HEK293 (cell line): ENCODE data around the gene IFNL4.

Experiments
- CTCF ChIA-PET: fragments of 350-600 bp; formaldehyde crosslinking; extraction: SDS; loops from one replicate; lab custom pipeline; 2021; ENCODE audit warnings: antibody characterized with exemption; lab: Yijun Ruan, JAX
- POLR2A ChIA-PET: fragments of 300-600 bp; formaldehyde crosslinking; extraction: SDS; loops from one replicate; lab custom pipeline; 2020; ENCODE audit warnings: antibody characterized with exemption, inconsistent platforms; lab: Yijun Ruan, JAX
- H3K27ac ChIP-seq: fragments of 200-500 bp; sonication (Bioruptor generic); 2 replicates; pipeline ENCODE4 v1.5.1; 2014; ENCODE audit warnings: low read depth, low read length, control low read depth, inconsistent platforms; ENCODE audit errors: extremely low read depth
- H3K36me3 ChIP-seq, 2 experiments: fragments of 200-500 bp in 1 of 2; sonication (Bioruptor generic) in 1 of 2; 1 replicate in 1 of 2; 2 replicates in 1 of 2; pipeline ENCODE4 v1.5.1; 2014 to 2017; ENCODE audit warnings: inconsistent platforms in 2 of 2, low read length in 2 of 2; ENCODE audit not compliant: control insufficient read depth in 2 of 2, insufficient read depth in 1 of 2
- H3K4me1 ChIP-seq: fragments of 200-500 bp; sonication (Bioruptor generic); 2 replicates; pipeline ENCODE4 v1.5.1; 2014; ENCODE audit warnings: mild to moderate bottlenecking, low read length, inconsistent platforms; ENCODE audit not compliant: control insufficient read depth, insufficient read depth
- H3K4me3 ChIP-seq: 2 replicates; pipeline ENCODE4 v1.5.1; 2011; ENCODE audit warnings: low read depth, mild to moderate bottlenecking, control low read depth, low read length, moderate library complexity
- H3K9me3 ChIP-seq: fragments of 200-500 bp; sonication (Bioruptor generic); 2 replicates; pipeline ENCODE4 v1.5.1; 2014; ENCODE audit warnings: low read depth, low read length, inconsistent platforms; ENCODE audit not compliant: control insufficient read depth, insufficient read depth
- BCL6B ChIP-seq: fragments of 450-650 bp; formaldehyde crosslinking; IDR thresholded peaks from 2 replicates; pipeline ENCODE4 v1.5.1; 2017; ENCODE audit warnings: missing biosample characterization, missing genetic modification characterization
- ELK4 ChIP-seq: IDR thresholded peaks from 2 replicates; pipeline ENCODE4 v1.6.1; 2011; ENCODE audit warnings: mild to moderate bottlenecking, low read depth, low read length, borderline replicate concordance
- KLF7 ChIP-seq: fragments of 450-650 bp; formaldehyde crosslinking; IDR thresholded peaks from 2 replicates; pipeline ENCODE4 v1.5.1; 2016; ENCODE audit warnings: missing biosample characterization, missing genetic modification characterization, borderline replicate concordance
- MEIS1 ChIP-seq: sonication (generic); formaldehyde crosslinking; IDR thresholded peaks from 2 replicates; pipeline ENCODE4 v1.8.1; 2022; ENCODE audit warnings: missing genetic modification reagents, mild to moderate bottlenecking, borderline replicate concordance
- TCF7L2 ChIP-seq: IDR thresholded peaks from 2 replicates; pipeline ENCODE4 v1.6.1; 2011; ENCODE audit warnings: low read depth, mild to moderate bottlenecking, inconsistent platforms, low read length, moderate library complexity, borderline replicate concordance
- YY2 ChIP-seq: fragments of 450-650 bp; formaldehyde crosslinking; IDR thresholded peaks from 2 replicates; pipeline ENCODE4 v1.5.1; 2016; ENCODE audit warnings: missing biosample characterization, missing genetic modification characterization
- ZNF366 ChIP-seq: fragments of 450-650 bp; formaldehyde crosslinking; conservative IDR thresholded peaks from 2 replicates; pipeline ENCODE4 v1.5.1; 2016; ENCODE audit warnings: missing biosample characterization, missing genetic modification characterization
- ZNF416 ChIP-seq: fragments of 450-650 bp; formaldehyde crosslinking; IDR thresholded peaks from 2 replicates; pipeline ENCODE4 v1.5.1; 2016; ENCODE audit warnings: missing biosample characterization, missing genetic modification characterization
- ZNF426 ChIP-seq: fragments of 450-650 bp; formaldehyde crosslinking; IDR thresholded peaks from 2 replicates; pipeline ENCODE4 v1.5.1; 2017; ENCODE audit warnings: missing biosample characterization, missing genetic modification characterization, mild to moderate bottlenecking, inconsistent platforms, moderate library complexity
- ZNF529 ChIP-seq: fragments of 450-650 bp; formaldehyde crosslinking; IDR thresholded peaks from 2 replicates; pipeline ENCODE4 v1.5.1; 2017; ENCODE audit warnings: missing genetic modification characterization, missing biosample characterization; ENCODE audit not compliant: insufficient replicate concordance
- ZNF561 ChIP-seq: fragments of 450-650 bp; IDR thresholded peaks from 2 replicates; pipeline ENCODE4 v1.5.1; 2018; ENCODE audit warnings: missing biosample characterization, missing genetic modification characterization, borderline replicate concordance
- ZNF580 ChIP-seq: fragments of 450-650 bp; formaldehyde crosslinking; IDR thresholded peaks from 2 replicates; pipeline ENCODE4 v1.5.1; 2016; ENCODE audit warnings: missing biosample characterization, missing genetic modification characterization
- ZNF596 ChIP-seq: fragments of 450-650 bp; IDR thresholded peaks from 2 replicates; pipeline ENCODE4 v1.5.0; 2018; ENCODE audit warnings: missing biosample characterization, mild to moderate bottlenecking, missing genetic modification characterization, moderate library complexity
- ZNF747 ChIP-seq: fragments of 450-650 bp; formaldehyde crosslinking; IDR thresholded peaks from 2 replicates; pipeline ENCODE4 v1.5.1; 2016; ENCODE audit warnings: missing biosample characterization, missing genetic modification characterization
- ZNF768 ChIP-seq: fragments of 450-650 bp; formaldehyde crosslinking; IDR thresholded peaks from 2 replicates; pipeline ENCODE4 v1.5.1; 2018; ENCODE audit warnings: missing biosample characterization, mild to moderate bottlenecking, missing genetic modification characterization
- ZNF837 ChIP-seq: fragments of 450-650 bp; formaldehyde crosslinking; IDR thresholded peaks from 2 replicates; pipeline ENCODE4 v1.5.1; 2016; ENCODE audit warnings: missing biosample characterization, missing genetic modification characterization

IFNL4 gene

GRCh38 chr19:39196860-39197562 lies 51.6 kb downstream of the IFNL4 start, which contains the start of gene NCCRP1:
TSS of gene NCCRP1 (plus strand) at chr19:39196964. CDS start at chr19:39196983, 19 bp downstream.
- no peak within 1 kb of the TSS for H3K4me3 ChIP-seq
- ChIA-PET CTCF (interaction anchor here (0.7 to 2.0 kb wide), 3 partner anchors 87 to 157 kb away, joined by 3 to 6 read pairs (median 3); no protein-coding TSS in a partner anchor), POLR2A (interaction anchor here (0.6 kb wide), 1 partner anchor 8 kb away, joined by 7 read pairs; no protein-coding TSS in a partner anchor)
- no peaks in the 10 kb centered on the region for H3K4me1 ChIP-seq
- no peaks in the 10 kb centered on the region for H3K9me3 ChIP-seq
- H3K36me3 ChIP-seq: no peaks in the 10 kb centered on the region
- TF ChIP-seq ZNF529 (tag by site-specific recombination) (no peak), YY2 (peak; percentile 32; the same call in 1 of the 2 replicates), ZNF366 (tag by site-specific recombination) (peak; percentile 80)
- no peak within 1 kb of the TSS for H3K27ac ChIP-seq

GRCh38 chr19:39196320-39196719 lies 52.3 kb downstream of the IFNL4 start:
- ChIA-PET CTCF (interaction anchor here (0.6 to 1.5 kb wide), 6 partner anchors 9 to 140 kb away, joined by 3 to 6 read pairs (median 5); no protein-coding TSS in a partner anchor), POLR2A (interaction anchor here (0.6 kb wide), 1 partner anchor 8 kb away, joined by 7 read pairs; no protein-coding TSS in a partner anchor)
- no peaks in the 10 kb centered on the region for H3K36me3 ChIP-seq
- H3K9me3 ChIP-seq: no peaks in the 10 kb centered on the region
- no peaks in the 10 kb centered on the region for H3K4me1 ChIP-seq
- H3K4me3 ChIP-seq: no peak overlapping the region
- H3K27ac ChIP-seq: no peak overlapping the region
- TF ChIP-seq ZNF596 (tag by site-specific recombination) (no peak), ELK4 (no peak), MEIS1 (CRISPR knock-in tag) (no peak), ZNF747 (tag by site-specific recombination) (no peak), ZNF768 (tag by site-specific recombination) (no peak), TCF7L2 (no peak), BCL6B (tag by site-specific recombination) (no peak), ZNF580 (tag by site-specific recombination) (no peak), KLF7 (tag by site-specific recombination) (no peak), ZNF529 (tag by site-specific recombination) (no peak), ZNF416 (tag by site-specific recombination) (no peak), ZNF426 (no peak), ZNF561 (no peak), ZNF837 (no peak)
